ENCODE measurements around the gene SEZ6.

Gene SEZ6

GRCh38 chr17:29000973-29001372 is 4.9 kb downstream of the SEZ6 start:
- DNase-seq, result no peak

GRCh38 chr17:28999206-28999605 is 6.6 kb downstream of the SEZ6 start:
- no peak for DNase-seq

GRCh38 chr17:28997806-28998205 is 8.0 kb downstream of the SEZ6 start:
- no peak for DNase-seq

GRCh38 chr17:28996554-28997096 is 9.2 kb downstream of the SEZ6 start:
- DNase-seq, result no peak

- no peak for DNase-seq
Measured at GRCh38 chr17:28993645-28994426, 12.0 kb downstream of the SEZ6 start.

- no peak for DNase-seq
Measured at GRCh38 chr17:28992625-28993600, 12.9 kb downstream of the SEZ6 start.

- no peak for DNase-seq
Measured at GRCh38 chr17:28992185-28992584, 13.6 kb downstream of the SEZ6 start.

GRCh38 chr17:28991779-28992178 is 14.1 kb downstream of the SEZ6 start:
- DNase-seq, result no peak

- no peak for DNase-seq
Measured at GRCh38 chr17:28989028-28989427, 16.8 kb downstream of the SEZ6 start.

- no peak for DNase-seq
Measured at GRCh38 chr17:28988475-28988874, 17.4 kb downstream of the SEZ6 start.

GRCh38 chr17:28986714-28987655 is 18.8 kb downstream of the SEZ6 start:
- no peak for DNase-seq

GRCh38 chr17:28985950-28986713 is 19.7 kb downstream of the SEZ6 start:
- no peak for DNase-seq

- DNase-seq, result no peak
Measured at GRCh38 chr17:28983286-28984230, 22.3 kb downstream of the SEZ6 start.

- DNase-seq, result peak; percentile 98
Measured at GRCh38 chr17:28982131-28982793, 23.6 kb downstream of the SEZ6 start.

- DNase-seq, result no peak
Measured at GRCh38 chr17:28978356-28978964, 27.4 kb downstream of the SEZ6 start.

- DNase-seq, result no peak
Measured at GRCh38 chr17:28977659-28978355, 28.0 kb downstream of the SEZ6 start.

GRCh38 chr17:28975646-28976045 is 30.2 kb downstream of the SEZ6 start:
- no peak for DNase-seq

GRCh38 chr17:28975031-28975430 is 30.8 kb downstream of the SEZ6 start:
- DNase-seq, result no peak

- DNase-seq, result no peak
Measured at GRCh38 chr17:28974451-28974850, 31.4 kb downstream of the SEZ6 start.

Data from AML-193 (cell line).